ENCODE data around the gene ATP6V1B1. TPM values are rescaled to one million over a fixed set of nuclear protein-coding genes. Genes with fewer than 3 reads are reported as not detected.

Gene ATP6V1B1
- total RNA-seq, 1 experiment from 2014 or later = not detected

DNA sequence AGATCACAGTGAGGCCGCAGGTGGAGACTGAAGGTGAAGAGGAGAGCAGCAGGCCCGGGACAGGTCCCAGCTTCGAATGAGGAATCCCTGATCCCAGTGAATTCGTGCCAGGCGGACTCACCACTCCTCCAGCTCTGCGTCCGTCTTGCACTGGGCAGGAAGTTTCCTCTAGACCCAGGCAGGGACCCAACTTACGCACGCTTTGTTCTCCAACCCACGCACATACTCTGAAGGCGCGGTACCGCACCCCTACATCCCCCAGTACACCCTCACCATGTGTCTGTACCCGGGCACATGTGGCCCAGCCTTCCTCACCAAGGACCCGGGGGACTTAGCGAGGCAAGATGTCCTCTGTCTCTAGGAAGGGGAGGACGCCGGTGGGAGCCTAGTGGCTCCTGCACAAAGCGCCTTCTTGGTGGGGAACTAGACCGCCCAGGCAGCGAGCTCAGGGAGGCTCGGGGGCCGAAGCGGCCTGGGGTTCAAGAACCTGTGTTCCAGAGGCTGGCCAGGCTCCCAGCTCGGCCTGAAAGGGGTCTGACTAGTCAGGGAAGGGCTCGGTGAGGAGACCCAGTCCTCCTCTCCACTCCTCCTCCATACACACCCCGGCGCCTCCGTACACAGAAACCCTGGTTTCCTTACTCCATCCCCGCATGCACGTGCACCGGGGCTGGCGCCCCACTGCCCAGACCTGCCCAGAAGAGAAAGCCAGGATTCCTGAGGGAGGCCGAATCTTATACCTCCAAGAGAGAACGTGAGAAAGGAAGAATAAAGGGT is 38.3 kb upstream of the ATP6V1B1 start:
- Histone ChIP-seq H3K79me2 (ENCODE audit: low read length) (no peaks in the 10 kb centered on the region), H3F3A (ENCODE audit: low read length, unreplicated experiment) (no peaks in the 10 kb centered on the region), H3K4me2 (ENCODE audit: low read length) (no peak overlapping the region), H3K4me1 (ENCODE audit: insufficient read depth, low read length) (peaks cover 3% of the 10 kb centered on the region; the same call in 1 of the 2 replicates), H3K9ac (ENCODE audit: low read length) (no peak overlapping the region), H4K20me1 (ENCODE audit: low read length) (no peaks in the 10 kb centered on the region), H3K4me3 (ENCODE audit: low read length) (no peak overlapping the region), H3K36me3 (ENCODE audit: low read depth, low read length) (no peaks in the 10 kb centered on the region), H3K27me3 (ENCODE audit: low read length) (peaks cover 55% of the 10 kb centered on the region), H3K9me2 (replicated peaks; ENCODE audit: low read length) (no peaks in the 10 kb centered on the region), H2AFZ (ENCODE audit: low read length) (no peak overlapping the region), H3K9me3 (ENCODE audit: low read length) (no peaks in the 10 kb centered on the region), H3K27ac (ENCODE audit: low read length) (no peak overlapping the region)
- no peak for TF ChIP-seq EZH2 (IDR thresholded peaks at IDR 0.05; ENCODE audit: low read length, unreplicated experiment)
- no peak for TF ChIP-seq CTCF (conservative IDR thresholded peaks at IDR 0.05; ENCODE audit: low read depth, low read length)
- no peak for TF ChIP-seq EZH2phosphoT487 (IDR thresholded peaks at IDR 0.05; ENCODE audit: borderline replicate concordance, low read length)
- ChIA-PET POLR2A (ENCODE audit: unreplicated experiment) (no interaction called here), CTCF (no interaction called here)
- BruUV-seq (replicated peaks) = no TSS peak
- DNase-seq = no peak
- no peak for ATAC-seq
- intact Hi-C loops (cut with micrococcal nuclease) = no loop called here

- TF ChIP-seq CTCF (conservative IDR thresholded peaks at IDR 0.05; ENCODE audit: low read depth, low read length) = no peak
- peaks cover 3% of the 10 kb centered on the region; the same call in 1 of the 2 replicates for H3K4me1 ChIP-seq (ENCODE audit: insufficient read depth, low read length)
- ATAC-seq (no peak), DNase-seq (no peak)
- POLR2A ChIA-PET (ENCODE audit: unreplicated experiment) = no interaction called here
- H3F3A ChIP-seq (ENCODE audit: low read length, unreplicated experiment) = no peaks in the 10 kb centered on the region
- no TSS peak for BruUV-seq (replicated peaks)
- H3K79me2 ChIP-seq (ENCODE audit: low read length) = no peaks in the 10 kb centered on the region
- no peak overlapping the region for H3K27ac ChIP-seq (ENCODE audit: low read length)
- no peak overlapping the region for H3K4me2 ChIP-seq (ENCODE audit: low read length)
- H4K20me1 ChIP-seq (ENCODE audit: low read length) = no peaks in the 10 kb centered on the region
- no peaks in the 10 kb centered on the region for H3K9me3 ChIP-seq (ENCODE audit: low read length)
- H3K4me3 ChIP-seq (ENCODE audit: low read length) = no peak overlapping the region
- intact Hi-C loops (cut with micrococcal nuclease) = no loop called here
- H3K9me2 ChIP-seq (replicated peaks; ENCODE audit: low read length) = no peaks in the 10 kb centered on the region
- CTCF ChIA-PET = no interaction called here
- H3K9ac ChIP-seq (ENCODE audit: low read length) = no peak overlapping the region
- H2AFZ ChIP-seq (ENCODE audit: low read length) = no peak overlapping the region
- no peaks in the 10 kb centered on the region for H3K36me3 ChIP-seq (ENCODE audit: low read depth, low read length)
- H3K27me3 ChIP-seq (ENCODE audit: low read length) = peaks cover 49% of the 10 kb centered on the region
Observed at GRCh38 chr2:70897977-70898226, 37.8 kb upstream of the ATP6V1B1 start.

DNA sequence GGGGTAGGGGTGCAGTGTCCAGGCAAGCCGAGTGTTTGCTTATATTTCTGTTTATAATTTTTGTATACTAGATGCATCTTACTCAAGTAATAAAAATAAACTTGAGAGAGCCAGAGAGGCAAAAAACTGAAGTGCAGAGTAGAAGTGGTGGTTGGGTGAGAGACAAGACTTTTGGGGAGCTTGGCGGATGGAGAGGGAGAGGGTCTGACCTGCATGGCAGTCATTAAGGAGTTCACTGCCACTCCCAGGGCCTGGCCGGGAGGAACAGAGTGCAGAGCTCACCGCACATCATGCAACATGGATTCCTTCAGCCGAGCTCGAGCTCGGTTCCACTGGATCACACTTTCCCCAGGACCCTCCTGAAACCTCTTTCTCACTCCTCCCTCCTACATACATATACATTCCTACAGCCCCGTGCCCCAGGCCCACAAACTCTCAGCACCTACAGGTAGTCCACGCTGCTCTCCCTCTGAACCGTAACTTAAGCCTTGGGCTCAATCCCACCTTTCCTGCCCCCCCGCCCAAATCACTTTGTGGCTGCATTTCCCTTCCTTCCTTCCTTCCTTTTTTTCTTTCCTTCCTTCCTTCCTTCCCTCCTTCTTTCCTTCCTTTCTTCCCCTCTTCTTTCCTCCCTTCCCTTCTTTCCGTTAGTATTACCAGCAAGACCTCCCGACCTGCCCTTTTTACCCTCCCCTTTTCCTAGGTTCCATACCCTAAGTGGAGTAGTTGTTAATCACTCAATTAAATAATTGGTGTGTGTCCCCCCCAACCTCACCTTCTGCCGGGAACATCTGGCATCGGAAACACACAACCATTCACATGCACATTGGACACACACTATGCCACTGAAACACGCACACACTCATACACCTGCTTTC is 37.1 kb upstream of the ATP6V1B1 start:
- CTCF ChIA-PET = no interaction called here
- no peak for ATAC-seq
- Histone ChIP-seq H4K20me1 (ENCODE audit: low read length) (no peaks in the 10 kb centered on the region), H2AFZ (ENCODE audit: low read length) (no peak overlapping the region), H3K4me1 (ENCODE audit: insufficient read depth, low read length) (peaks cover 3% of the 10 kb centered on the region; the same call in 1 of the 2 replicates), H3K36me3 (ENCODE audit: low read depth, low read length) (no peaks in the 10 kb centered on the region), H3K9ac (ENCODE audit: low read length) (no peak overlapping the region), H3K4me2 (ENCODE audit: low read length) (no peak overlapping the region), H3K27ac (ENCODE audit: low read length) (no peak overlapping the region), H3K27me3 (ENCODE audit: low read length) (peaks cover 42% of the 10 kb centered on the region), H3K4me3 (ENCODE audit: low read length) (no peak overlapping the region), H3K79me2 (ENCODE audit: low read length) (no peaks in the 10 kb centered on the region), H3K9me2 (replicated peaks; ENCODE audit: low read length) (no peaks in the 10 kb centered on the region), H3K9me3 (ENCODE audit: low read length) (no peaks in the 10 kb centered on the region), H3F3A (ENCODE audit: low read length, unreplicated experiment) (no peaks in the 10 kb centered on the region)
- TF ChIP-seq CTCF (conservative IDR thresholded peaks at IDR 0.05; ENCODE audit: low read depth, low read length) (no peak), EZH2phosphoT487 (IDR thresholded peaks at IDR 0.05; ENCODE audit: borderline replicate concordance, low read length) (no peak), EZH2 (IDR thresholded peaks at IDR 0.05; ENCODE audit: low read length, unreplicated experiment) (no peak)
- intact Hi-C loops (cut with micrococcal nuclease) = no loop called here
- POLR2A ChIA-PET (ENCODE audit: unreplicated experiment) = no interaction called here
- no peak for DNase-seq
- BruUV-seq (replicated peaks) = no TSS peak

Measured in PC-3 (cell line).